OCI-LY7 (cell line): Measurements from ENCODE around the gene ALKBH3.

Experiments used
- EZH2phosphoT487 ChIP-seq: fragments of 200-600 bp; sonication (generic); IDR thresholded peaks from 2 replicates; pipeline ENCODE4 v1.6.1; 2018; ENCODE audit warnings: low read depth, borderline replicate concordance, mild to moderate bottlenecking, mixed run types, antibody characterized with exemption, low read length, moderate library complexity, mixed read lengths
- TF ChIP-seq, protein P1 (sequence below): fragments of 200-600 bp; sonication (generic); conservative IDR thresholded peaks from 2 replicates; pipeline ENCODE4 v1.5.1; 2014; ENCODE audit warnings: mild to moderate bottlenecking, antibody characterized with exemption, low read length, moderate library complexity, mixed read lengths

DNA sequence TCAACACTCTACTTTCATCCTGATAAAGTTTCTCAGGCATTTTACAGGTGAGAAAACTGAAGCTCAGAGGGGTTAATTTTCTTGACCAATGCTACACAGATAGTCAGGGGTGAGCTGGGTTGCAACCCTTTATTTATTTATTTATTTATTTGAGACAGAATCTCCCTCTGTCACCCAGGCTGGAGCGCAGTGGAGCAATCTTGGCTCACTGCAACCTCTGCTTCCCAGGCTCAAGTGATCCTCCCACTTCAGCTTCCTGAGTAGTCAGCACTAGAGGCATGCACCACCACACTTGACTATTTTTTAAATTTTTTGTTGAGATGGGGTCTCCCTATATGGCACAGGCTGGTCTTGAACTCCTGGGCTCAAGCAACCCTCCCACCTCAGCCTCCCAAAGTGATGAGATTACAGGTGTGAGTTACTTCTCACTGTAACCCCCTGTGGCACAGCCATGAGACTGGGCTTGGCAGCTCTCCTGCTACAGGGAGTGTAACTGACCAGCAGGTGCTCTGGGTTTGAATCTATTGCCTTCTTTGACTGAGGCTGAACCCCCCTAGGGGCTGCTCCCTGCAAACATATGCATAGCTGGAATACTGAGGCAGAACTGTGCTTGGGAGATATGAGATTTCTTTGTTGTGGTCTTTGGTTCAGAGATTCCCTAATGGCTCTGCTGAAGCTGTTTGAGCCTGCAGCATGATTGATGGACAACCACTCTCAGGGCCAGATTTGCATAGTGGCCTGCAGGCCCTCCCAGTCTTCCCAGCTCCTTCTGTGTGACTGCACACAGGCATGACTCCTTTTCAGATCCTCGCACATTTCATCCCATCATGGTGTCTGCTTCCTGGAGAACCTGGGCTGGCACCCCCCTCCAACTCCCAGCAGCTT, 68.0 kb downstream of the ALKBH3 start:
- TF ChIP-seq, protein P1, sequence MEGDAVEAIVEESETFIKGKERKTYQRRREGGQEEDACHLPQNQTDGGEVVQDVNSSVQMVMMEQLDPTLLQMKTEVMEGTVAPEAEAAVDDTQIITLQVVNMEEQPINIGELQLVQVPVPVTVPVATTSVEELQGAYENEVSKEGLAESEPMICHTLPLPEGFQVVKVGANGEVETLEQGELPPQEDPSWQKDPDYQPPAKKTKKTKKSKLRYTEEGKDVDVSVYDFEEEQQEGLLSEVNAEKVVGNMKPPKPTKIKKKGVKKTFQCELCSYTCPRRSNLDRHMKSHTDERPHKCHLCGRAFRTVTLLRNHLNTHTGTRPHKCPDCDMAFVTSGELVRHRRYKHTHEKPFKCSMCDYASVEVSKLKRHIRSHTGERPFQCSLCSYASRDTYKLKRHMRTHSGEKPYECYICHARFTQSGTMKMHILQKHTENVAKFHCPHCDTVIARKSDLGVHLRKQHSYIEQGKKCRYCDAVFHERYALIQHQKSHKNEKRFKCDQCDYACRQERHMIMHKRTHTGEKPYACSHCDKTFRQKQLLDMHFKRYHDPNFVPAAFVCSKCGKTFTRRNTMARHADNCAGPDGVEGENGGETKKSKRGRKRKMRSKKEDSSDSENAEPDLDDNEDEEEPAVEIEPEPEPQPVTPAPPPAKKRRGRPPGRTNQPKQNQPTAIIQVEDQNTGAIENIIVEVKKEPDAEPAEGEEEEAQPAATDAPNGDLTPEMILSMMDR = no peak
- TF ChIP-seq EZH2phosphoT487 = no peak
